Measurements from ENCODE around the gene DCST2. TPM values are rescaled to one million over a fixed set of nuclear protein-coding genes. Genes with fewer than 3 reads are reported as not detected.
"Not testable (repeated sequence)": the region's sequence is repeated elsewhere in the genome, so short reads cannot be mapped to it uniquely, and the experiment has no call there.

DCST2 gene
- total RNA-seq, 4 donors from 2014 or later, result 0.90 to 4.2 (median 1.7) TPM

GRCh38 chr1:154982341-154982740, 51.2 kb downstream of the DCST2 start:
- 63 to 65% methylated on average over 6 of the region's 6 CpGs for WGBS, 2 donors

GRCh38 chr1:154978360-154978759, 55.2 kb downstream of the DCST2 start:
- no peak overlapping the region for H3K4me3 ChIP-seq
- no peaks in the 10 kb centered on the region for H3K27me3 ChIP-seq
- no peak overlapping the region for H3K27ac ChIP-seq
- WGBS, 2 donors, result 95% methylated on average over 3 of the region's 3 CpGs
- no peaks in the 10 kb centered on the region for H3K9me3 ChIP-seq
- no peak for DNase-seq (ENCODE audit: low spot score in 2 of 2)
- peaks cover 0 to 25% (median 7%) of the 10 kb centered on the region in 4 donors for H3K4me1 ChIP-seq
- H3K36me3 ChIP-seq, result peaks cover 0 to 5% (median 0%) of the 10 kb centered on the region in 3 donors
- TF ChIP-seq POLR2A (IDR thresholded peaks at IDR 0.05), result no peak

More at GRCh38 chr1:154982341-154982740, 51.2 kb downstream of the DCST2 start:
- DNase-seq (ENCODE audit: low spot score in 2 of 2), result no peak
- H3K9me3 ChIP-seq, result no peaks in the 10 kb centered on the region
- H3K4me1 ChIP-seq, result peaks cover 3 to 24% (median 13%) of the 10 kb centered on the region in 4 donors
- peak overlapping the region in 2 of 4 donors; percentile 7 to 85 for H3K27ac ChIP-seq
- H3K4me3 ChIP-seq, result peak overlapping the region in 3 of 4 donors; percentile 49 to 86 (median 74)
- H3K27me3 ChIP-seq, result no peaks in the 10 kb centered on the region
- TF ChIP-seq EP300 (IDR thresholded peaks at IDR 0.05) (no peak), POLR2A (IDR thresholded peaks at IDR 0.05) (no peak), CTCF (IDR thresholded peaks at IDR 0.05) (no peak)
- H3K36me3 ChIP-seq, result peaks cover 0 to 17% (median 0%) of the 10 kb centered on the region in 3 donors

GRCh38 chr1:154977762-154978161, 55.8 kb downstream of the DCST2 start:
- not testable (repeated sequence) for H3K27me3 ChIP-seq; H3K27ac ChIP-seq; DNase-seq (ENCODE audit: low spot score in 2 of 2); H3K36me3 ChIP-seq; H3K4me3 ChIP-seq; H3K9me3 ChIP-seq
- 69 to 79% methylated on average over 3 of the region's 3 CpGs for WGBS, 2 donors
- peaks cover 0 to 30% (median 13%) of the 10 kb centered on the region in 4 donors for H3K4me1 ChIP-seq

- Histone ChIP-seq H3K4me1 (peaks cover 0 to 45% (median 31%) of the 10 kb centered on the region in 4 donors), H3K27ac (peak overlapping the region; percentile 84 to 100 (median 98)), H3K36me3 (peaks cover 0 to 5% (median 0%) of the 10 kb centered on the region in 3 donors), H3K27me3 (no peaks in the 10 kb centered on the region), H3K4me3 (peak overlapping the region; percentile 45 to 80 (median 70)), H3K9me3 (no peaks in the 10 kb centered on the region)
- TF ChIP-seq POLR2A (IDR thresholded peaks at IDR 0.05) (no peak), EP300 (IDR thresholded peaks at IDR 0.05) (no peak), CTCF (IDR thresholded peaks at IDR 0.05) (no peak)
- WGBS, 2 donors, result 1% methylated on average over 24 of the region's 24 CpGs
- peak; percentile 37 to 58 for DNase-seq (ENCODE audit: low spot score in 2 of 2)
These were observed 58.0 kb downstream of the DCST2 start for GRCh38 chr1:154975409-154976059.

- H3K4me1 ChIP-seq, result peaks cover 0 to 51% (median 37%) of the 10 kb centered on the region in 4 donors
- WGBS, 2 donors, result 0% methylated on average over 30 of the region's 30 CpGs
- H3K27me3 ChIP-seq, result no peaks in the 10 kb centered on the region
- TF ChIP-seq EP300 (IDR thresholded peaks at IDR 0.05), result peak in 1 of 2 donors; percentile 87
- peak in 1 of 5 experiments; percentile 33 for TF ChIP-seq CTCF (IDR thresholded peaks at IDR 0.05)
- TF ChIP-seq POLR2A (IDR thresholded peaks at IDR 0.05), result peak; percentile 35 to 86
- peak overlapping the region; percentile 84 to 100 (median 98) for H3K27ac ChIP-seq
- H3K9me3 ChIP-seq, result no peaks in the 10 kb centered on the region
- H3K4me3 ChIP-seq, result peak overlapping the region; percentile 45 to 80 (median 70)
- DNase-seq (ENCODE audit: low spot score in 2 of 2), result peak; percentile 85 to 89
- peaks cover 0 to 5% (median 0%) of the 10 kb centered on the region in 3 donors for H3K36me3 ChIP-seq
These were observed 58.7 kb downstream of the DCST2 start for GRCh38 chr1:154974808-154975408.
